Activated T-cell treated with anti-CD3 and anti-CD28 coated beads, Interleukin-2, amount 50 U/mL, for 72 hours (primary cell): ENCODE measurements around the gene DNAH9. TPM values are rescaled to one million over a fixed set of nuclear protein-coding genes. Genes with fewer than 3 reads are reported as not detected.

Experiments used
- ATAC-seq, 2 donors: fragments of 150-1000 bp; cut with Tn5 transposase; replicated peaks in 1 of 2; 2 replicates each; pipeline ENCODE4 v1.10.0; 2021; ENCODE audit warnings: moderate library complexity in 2 of 2, mild to moderate bottlenecking in 1 of 2
- DNase-seq, 2 donors: peaks; one replicate each; pipeline ENCODE4 v3.0.0; 2021 to 2022; ENCODE audit warnings: mixed read lengths in 1 of 2
- H3K27ac Mint-ChIP-seq: one replicate; pipeline ENCODE4 v1.8.0; 2022; ENCODE audit warnings: mild to moderate bottlenecking, moderate library complexity, mixed read lengths
- H3K27me3 Mint-ChIP-seq: one replicate; pipeline ENCODE4 v1.8.0; 2022; ENCODE audit warnings: low read depth, mixed read lengths
- H3K36me3 Mint-ChIP-seq, 2 donors: one replicate each; pipeline ENCODE4 v1.8.0; 2022; ENCODE audit warnings: mixed read lengths in 2 of 2, mild to moderate bottlenecking in 1 of 2; ENCODE audit not compliant: insufficient read depth in 2 of 2
- H3K4me1 Mint-ChIP-seq: one replicate; pipeline ENCODE4 v1.8.0; 2022; ENCODE audit warnings: low read depth, mixed read lengths
- H3K4me3 Mint-ChIP-seq, 2 donors: one replicate each; pipeline ENCODE4 v1.8.0; 2022; ENCODE audit warnings: mild to moderate bottlenecking in 2 of 2, mixed read lengths in 2 of 2, moderate library complexity in 2 of 2
- H3K9me3 Mint-ChIP-seq, 2 donors: one replicate each; pipeline ENCODE4 v1.8.0; 2022; ENCODE audit warnings: mixed read lengths in 2 of 2
- total RNA-seq, 2 donors: library from RNA; stranded (reverse); gene quantifications; one replicate each; pipeline ENCODE4 v1.2.3, GENCODE V29; 2022

Gene DNAH9
- not detected for total RNA-seq

GRCh38 chr17:11598274-11599221 is at the start of gene DNAH9:
DNAH9 (plus strand) TSS chr17:11598470; CDS start chr17:11598499, 29 bp downstream.
- H3K4me1 Mint-ChIP-seq: no peaks in the 10 kb centered on the region
- DNase-seq (peak; percentile 21 to 30), ATAC-seq (peak; percentile 52 to 68)
- H3K4me3 Mint-ChIP-seq: peak within 1 kb of the TSS; percentile 31 to 53
- no peak within 1 kb of the TSS for H3K27ac Mint-ChIP-seq
- H3K27me3 Mint-ChIP-seq: peaks cover 16% of the 10 kb centered on the region
- H3K36me3 Mint-ChIP-seq: peaks cover 2 to 5% of the 10 kb centered on the region in 2 donors
- H3K9me3 Mint-ChIP-seq: peaks cover 3 to 4% of the 10 kb centered on the region in 2 donors

- DNase-seq: no peak
- Mint-ChIP-seq H3K27ac (no peak overlapping the region), H3K27me3 (no peaks in the 10 kb centered on the region), H3K9me3 (peaks cover 8 to 15% of the 10 kb centered on the region in 2 donors), H3K4me3 (no peak overlapping the region), H3K4me1 (no peaks in the 10 kb centered on the region), H3K36me3 (no peaks in the 10 kb centered on the region)
- no peak for ATAC-seq
Measured at GRCh38 chr17:11550431-11550830, 47.8 kb upstream of the DNAH9 start.

GRCh38 chr17:11551442-11551841 is 46.8 kb upstream of the DNAH9 start:
- no peak for DNase-seq
- H3K36me3 Mint-ChIP-seq: no peaks in the 10 kb centered on the region

DNA sequence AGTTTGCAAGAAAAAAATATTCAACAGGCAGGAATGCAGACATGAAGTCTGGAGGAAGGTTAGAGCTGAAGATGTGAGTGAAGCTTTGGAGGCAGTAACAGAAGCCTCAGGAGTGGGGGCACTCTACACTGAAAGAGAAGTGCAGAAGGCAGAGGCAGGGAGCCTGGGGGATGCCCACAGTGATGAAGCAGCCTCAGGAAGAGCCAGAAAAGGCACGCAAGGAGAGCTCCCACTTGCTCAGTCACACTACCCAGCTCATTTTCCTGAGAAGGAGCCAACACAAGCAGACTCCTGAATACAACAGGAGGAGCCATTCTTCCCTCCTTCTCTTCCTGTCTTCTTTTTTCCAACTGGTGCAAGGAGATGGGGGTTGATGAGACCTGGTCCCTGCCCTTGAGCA is 45.1 kb upstream of the DNAH9 start:
- DNase-seq (no peak), ATAC-seq (no peak)
- Mint-ChIP-seq H3K27ac (no peak overlapping the region), H3K4me1 (no peaks in the 10 kb centered on the region), H3K36me3 (no peaks in the 10 kb centered on the region), H3K4me3 (no peak overlapping the region), H3K27me3 (no peaks in the 10 kb centered on the region), H3K9me3 (peaks cover 10 to 22% of the 10 kb centered on the region in 2 donors)

More at GRCh38 chr17:11551442-11551841, 46.8 kb upstream of the DNAH9 start:
- H3K27ac Mint-ChIP-seq: no peak overlapping the region
- no peak overlapping the region for H3K4me3 Mint-ChIP-seq
- no peaks in the 10 kb centered on the region for H3K27me3 Mint-ChIP-seq
- H3K4me1 Mint-ChIP-seq: no peaks in the 10 kb centered on the region
- peaks cover 8 to 22% of the 10 kb centered on the region in 2 donors for H3K9me3 Mint-ChIP-seq
- no peak for ATAC-seq

- Mint-ChIP-seq H3K4me3 (no peak overlapping the region), H3K27me3 (no peaks in the 10 kb centered on the region), H3K4me1 (no peaks in the 10 kb centered on the region), H3K27ac (no peak overlapping the region), H3K36me3 (no peaks in the 10 kb centered on the region), H3K9me3 (peaks cover 10 to 22% of the 10 kb centered on the region in 2 donors)
- ATAC-seq: no peak
- DNase-seq: no peak
Measured at GRCh38 chr17:11554042-11554441, 44.2 kb upstream of the DNAH9 start.

GRCh38 chr17:11554542-11554941 is 43.7 kb upstream of the DNAH9 start:
- Mint-ChIP-seq H3K9me3 (peaks cover 10 to 22% of the 10 kb centered on the region in 2 donors), H3K4me1 (no peaks in the 10 kb centered on the region), H3K27me3 (no peaks in the 10 kb centered on the region), H3K4me3 (no peak overlapping the region), H3K27ac (no peak overlapping the region), H3K36me3 (no peaks in the 10 kb centered on the region)
- ATAC-seq (no peak), DNase-seq (no peak)

DNA sequence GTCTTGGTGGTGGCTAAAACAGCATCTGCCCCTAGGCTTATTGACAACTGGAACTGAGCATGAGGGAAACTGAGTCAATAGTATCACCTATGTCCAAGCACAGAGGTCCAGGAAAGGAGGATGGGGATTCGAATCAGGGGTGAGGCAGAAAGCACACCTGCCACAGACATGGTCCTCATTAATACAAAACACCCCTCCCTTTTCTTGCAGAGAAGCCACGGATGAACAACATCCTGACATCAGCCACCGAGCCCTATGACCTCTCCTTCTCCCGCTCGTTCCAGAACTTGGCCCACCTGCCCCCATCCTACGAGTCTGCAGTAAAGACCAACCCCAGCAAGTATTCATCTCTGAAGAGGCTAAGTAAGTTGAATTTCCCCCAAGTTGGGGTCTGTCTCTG is 42.7 kb upstream of the DNAH9 start:
- no peaks in the 10 kb centered on the region for H3K4me1 Mint-ChIP-seq
- peaks cover 6 to 17% of the 10 kb centered on the region in 2 donors for H3K9me3 Mint-ChIP-seq
- H3K4me3 Mint-ChIP-seq: no peak overlapping the region
- H3K36me3 Mint-ChIP-seq: no peaks in the 10 kb centered on the region
- no peak overlapping the region for H3K27ac Mint-ChIP-seq
- H3K27me3 Mint-ChIP-seq: no peaks in the 10 kb centered on the region
- no peak for ATAC-seq
- DNase-seq: no peak

- Mint-ChIP-seq H3K27me3 (no peaks in the 10 kb centered on the region), H3K36me3 (no peaks in the 10 kb centered on the region), H3K4me1 (no peaks in the 10 kb centered on the region), H3K9me3 (peaks cover 3 to 16% of the 10 kb centered on the region in 2 donors), H3K27ac (no peak overlapping the region), H3K4me3 (no peak overlapping the region)
- ATAC-seq (no peak), DNase-seq (no peak)
Measured at GRCh38 chr17:11557727-11558452, 40.4 kb upstream of the DNAH9 start.

- no peak for ATAC-seq
- no peak for DNase-seq
- Mint-ChIP-seq H3K4me3 (no peak overlapping the region), H3K9me3 (peaks cover 3 to 16% of the 10 kb centered on the region in 2 donors), H3K27ac (no peak overlapping the region), H3K36me3 (no peaks in the 10 kb centered on the region), H3K27me3 (no peaks in the 10 kb centered on the region), H3K4me1 (no peaks in the 10 kb centered on the region)
Measured at GRCh38 chr17:11558681-11559234, 39.5 kb upstream of the DNAH9 start.

DNA sequence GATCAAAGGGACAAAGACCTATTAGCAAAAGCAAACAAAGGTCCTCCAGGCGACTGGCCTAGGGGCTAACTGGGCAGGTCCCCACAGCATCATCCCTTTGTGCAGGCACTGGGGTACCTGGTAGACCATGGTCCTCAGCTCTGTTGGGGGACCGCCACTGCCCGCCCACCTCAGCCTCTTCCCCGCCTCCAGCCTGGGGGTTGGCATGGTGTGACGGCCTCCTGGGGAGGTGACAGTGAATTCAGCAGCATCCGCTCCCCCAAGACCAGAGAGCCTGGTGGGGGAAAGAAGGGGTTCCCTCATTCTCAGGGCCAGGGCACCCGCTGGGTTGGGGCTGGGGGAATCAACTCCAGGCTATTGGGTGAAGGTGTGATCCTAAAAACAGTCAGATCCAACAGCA is 38.7 kb upstream of the DNAH9 start:
- Mint-ChIP-seq H3K4me1 (no peaks in the 10 kb centered on the region), H3K4me3 (no peak overlapping the region), H3K36me3 (no peaks in the 10 kb centered on the region), H3K27ac (no peak overlapping the region), H3K27me3 (no peaks in the 10 kb centered on the region), H3K9me3 (peaks cover 3 to 16% of the 10 kb centered on the region in 2 donors)
- no peak for DNase-seq
- ATAC-seq: no peak

GRCh38 chr17:11561281-11561680 is 37.0 kb upstream of the DNAH9 start:
- Mint-ChIP-seq H3K9me3 (peaks cover 5 to 7% of the 10 kb centered on the region in 2 donors), H3K4me1 (no peaks in the 10 kb centered on the region), H3K27ac (no peak overlapping the region), H3K27me3 (no peaks in the 10 kb centered on the region), H3K4me3 (no peak overlapping the region), H3K36me3 (no peaks in the 10 kb centered on the region)
- no peak for DNase-seq
- ATAC-seq: no peak

- Mint-ChIP-seq H3K4me3 (no peak overlapping the region), H3K27ac (no peak overlapping the region), H3K9me3 (peaks cover 3 to 6% of the 10 kb centered on the region in 2 donors), H3K4me1 (no peaks in the 10 kb centered on the region), H3K36me3 (no peaks in the 10 kb centered on the region), H3K27me3 (no peaks in the 10 kb centered on the region)
- ATAC-seq: no peak
- no peak for DNase-seq
Measured at GRCh38 chr17:11561702-11562101, 36.6 kb upstream of the DNAH9 start.
